D721Med (cell line): Measurements from ENCODE around the gene CHCHD4.
"Not testable (repeated sequence)": the region's sequence is repeated elsewhere in the genome, so short reads cannot be mapped to it uniquely, and the experiment has no call there.

Source experiments
- DNase-seq: peaks from one replicate; pipeline ENCODE4 v3.0.0; 2011; ENCODE audit warnings: low spot score; ENCODE audit not compliant: insufficient read length
- FAIRE-seq: peaks from 2 replicates; lab custom pipeline; 2011; peaks lifted over from hg19 to GRCh38; lab: Jason Lieb, UNC
- CTCF ChIP-seq: IDR thresholded peaks from 2 replicates; pipeline ENCODE4 v1.5.1; 2012; ENCODE audit warnings: mild to moderate bottlenecking, control low read depth; ENCODE audit not compliant: insufficient read depth; ENCODE audit errors: missing control alignments

Gene CHCHD4

GRCh38 chr3:14120111-14120920, 4.4 kb downstream of the CHCHD4 start:
- no peak for TF ChIP-seq CTCF
- FAIRE-seq (no peak), DNase-seq (no peak)

GRCh38 chr3:14119651-14120050, 5.0 kb downstream of the CHCHD4 start:
- FAIRE-seq (no peak), DNase-seq (no peak)
- no peak for TF ChIP-seq CTCF

GRCh38 chr3:14118400-14119381, 6.0 kb downstream of the CHCHD4 start:
- DNase-seq (no peak), FAIRE-seq (no peak)
- no peak for TF ChIP-seq CTCF

GRCh38 chr3:14117468-14118399, 6.9 kb downstream of the CHCHD4 start:
- FAIRE-seq (no peak), DNase-seq (no peak)
- TF ChIP-seq CTCF: no peak

- TF ChIP-seq CTCF: peak; percentile 17
- no peak for DNase-seq
- FAIRE-seq: no peak
These were observed 10.6 kb downstream of the CHCHD4 start for GRCh38 chr3:14113965-14114635.

- no peak for TF ChIP-seq CTCF
- no peak for DNase-seq
- no peak for FAIRE-seq
These were observed 14.0 kb downstream of the CHCHD4 start for GRCh38 chr3:14110699-14111098.

GRCh38 chr3:14109821-14110220, 14.8 kb downstream of the CHCHD4 start:
- not testable (repeated sequence) for DNase-seq, FAIRE-seq
